Colon (tissue), 2 donors: Measurements from ENCODE around the gene NDUFAF2.

ENCODE experiments used
- FAIRE-seq: peaks from 2 replicates; lab custom pipeline; 2012; peaks lifted over from hg19 to GRCh38; lab: Jason Lieb, UNC
- donor health status: control.
- donor health status: control.

The NDUFAF2 gene

DNA sequence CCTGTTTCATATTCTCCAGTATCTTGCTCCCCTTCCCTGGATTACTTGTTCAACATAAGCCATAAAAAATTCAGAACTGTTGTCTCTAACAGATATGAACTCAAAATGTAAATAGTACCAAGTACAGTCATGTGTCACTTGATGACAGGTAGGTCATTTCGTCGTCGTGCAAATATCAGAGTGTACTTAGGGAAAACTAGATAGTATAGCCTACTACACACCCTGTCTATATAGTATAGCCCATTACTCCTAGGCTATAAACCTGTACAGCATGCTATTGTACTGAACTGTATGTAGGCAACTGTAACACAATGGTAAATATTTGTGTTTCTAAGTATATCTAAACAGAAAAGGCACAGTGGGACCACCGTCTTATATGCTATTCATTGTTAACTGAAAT lies 178.1 kb downstream of the NDUFAF2 start:
- peak; percentile 88 for FAIRE-seq

DNA sequence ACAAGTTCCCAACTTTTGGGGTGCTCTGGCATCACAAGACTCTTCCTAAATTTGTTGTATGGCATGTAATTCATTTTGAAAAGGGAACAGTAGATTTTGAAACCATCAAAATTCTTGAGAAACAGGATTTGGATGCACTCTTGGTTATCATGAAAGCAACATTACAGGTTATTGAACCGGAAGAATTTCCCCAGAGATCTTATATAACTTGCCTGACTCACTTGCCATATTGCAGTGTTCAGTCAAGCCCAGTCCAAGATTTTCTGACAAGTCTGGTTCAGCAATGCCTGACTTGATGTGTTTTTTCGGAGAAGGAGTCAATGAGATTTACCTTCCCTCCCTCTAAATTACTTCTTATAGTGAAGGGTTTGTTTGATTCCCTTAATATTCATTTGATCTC lies 185.3 kb downstream of the NDUFAF2 start:
- FAIRE-seq, result no peak

DNA sequence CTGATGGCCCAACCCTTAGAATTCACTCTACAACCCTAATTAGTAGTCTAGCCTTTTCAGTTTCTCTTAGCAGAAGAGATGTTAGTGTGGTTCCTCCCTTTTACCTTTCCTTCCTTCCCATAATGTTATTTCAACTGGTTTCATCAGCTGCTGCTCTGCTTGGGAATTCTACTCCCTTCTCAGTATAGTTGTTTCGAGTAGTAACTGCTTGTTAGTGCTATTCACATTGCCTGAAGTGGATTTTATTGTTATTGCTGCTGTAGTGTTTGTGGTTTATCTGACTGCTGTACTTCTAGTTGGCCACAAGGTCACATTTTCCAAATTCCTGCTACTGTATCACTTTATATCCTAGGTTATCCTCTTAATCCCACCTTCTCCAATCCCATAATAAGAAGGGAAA lies 187.6 kb downstream of the NDUFAF2 start:
- FAIRE-seq, result no peak

DNA sequence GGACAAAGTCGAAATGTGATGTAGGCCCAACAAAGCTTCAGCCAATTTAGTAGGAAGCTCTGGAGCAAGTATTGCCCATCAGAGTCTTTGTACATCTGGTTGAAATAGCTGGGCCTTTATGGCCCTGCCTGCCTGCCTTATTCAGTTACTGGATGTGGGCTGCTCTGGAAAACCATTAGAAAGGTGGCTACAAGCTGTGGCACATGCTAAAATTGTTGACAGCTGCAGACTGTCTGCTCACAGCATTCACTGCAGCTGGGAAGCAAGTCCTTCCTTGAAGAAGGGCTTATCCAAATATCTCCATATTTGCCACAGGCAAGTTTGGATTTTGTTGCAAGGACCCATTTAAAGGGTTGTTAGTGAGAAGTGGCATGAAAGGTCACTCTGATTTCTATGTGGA lies 192.8 kb downstream of the NDUFAF2 start:
- no peak for FAIRE-seq

DNA sequence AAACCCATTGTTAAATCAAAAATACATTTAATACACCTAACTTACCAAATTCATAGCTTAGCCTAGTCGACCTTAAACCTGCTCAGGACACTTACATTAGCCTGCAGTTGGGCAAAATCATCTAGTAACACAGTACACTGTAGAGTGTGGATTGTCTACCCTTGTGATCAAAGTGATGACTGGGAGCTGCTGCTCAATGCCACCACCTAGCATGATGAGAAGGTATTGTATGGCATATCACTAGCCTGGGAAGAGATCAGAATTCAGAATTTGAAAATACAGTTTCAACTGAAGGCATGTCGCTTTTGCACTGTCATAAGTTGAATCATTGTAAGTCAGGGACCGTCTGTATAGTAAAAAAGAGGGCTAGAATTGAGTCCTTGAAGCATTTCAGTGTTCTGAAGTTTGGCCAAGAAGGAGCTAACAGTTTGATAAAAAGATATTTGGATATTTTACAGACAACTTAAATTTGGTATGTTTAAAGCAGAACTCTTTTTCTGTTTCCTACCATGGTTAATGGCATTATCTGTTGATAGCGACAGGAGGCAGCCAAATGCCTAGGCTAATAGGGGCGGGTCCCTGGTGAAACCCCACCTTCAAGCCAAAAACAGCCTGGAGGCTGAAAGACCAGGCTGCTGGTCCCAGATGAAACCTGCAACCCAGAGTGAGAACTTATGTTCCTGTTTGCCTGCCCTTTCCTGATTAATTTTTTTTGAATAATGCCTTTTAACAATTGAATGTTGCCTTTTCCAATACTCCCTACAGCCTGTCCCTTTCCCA lies 194.3 kb downstream of the NDUFAF2 start:
- no peak for FAIRE-seq

DNA sequence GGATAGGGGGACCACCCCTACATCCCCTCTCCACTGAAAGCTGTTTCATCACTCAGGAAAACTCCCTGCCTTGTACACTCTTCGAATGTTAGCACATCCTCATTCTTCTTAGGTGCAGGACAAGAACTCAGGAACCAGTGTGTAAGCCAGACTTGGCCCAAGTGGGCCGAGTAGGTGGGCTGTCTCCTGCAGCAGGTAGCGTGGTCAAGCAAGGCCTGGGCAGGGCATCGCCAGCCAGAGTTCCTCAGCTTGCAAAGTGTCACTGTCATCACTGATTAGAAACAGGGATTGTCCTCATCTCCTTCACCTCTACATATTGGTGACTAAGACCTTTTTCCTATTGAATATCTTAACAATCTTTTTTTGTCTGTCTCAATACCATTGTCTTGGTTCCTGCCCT lies 194.9 kb downstream of the NDUFAF2 start:
- no peak for FAIRE-seq

DNA sequence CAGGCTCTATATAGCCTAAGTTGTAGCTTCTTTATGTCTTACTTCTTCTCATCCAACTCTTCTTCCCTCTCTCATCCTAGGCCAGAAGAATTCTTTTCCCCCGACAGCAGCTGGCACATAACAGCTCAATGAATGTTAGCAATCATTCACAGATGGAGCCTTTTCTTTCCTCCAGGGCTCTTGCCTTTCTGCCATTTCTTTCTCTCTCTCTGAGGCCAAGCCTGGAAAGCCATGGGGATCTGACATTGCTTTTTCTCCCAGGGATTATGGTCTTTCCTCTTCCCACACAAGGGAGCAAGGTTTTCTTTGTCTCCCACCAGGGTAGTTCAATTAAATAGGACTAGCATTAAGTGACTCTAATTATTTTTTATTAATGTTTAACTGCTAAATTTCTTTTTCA lies 196.8 kb downstream of the NDUFAF2 start:
- no peak for FAIRE-seq

DNA sequence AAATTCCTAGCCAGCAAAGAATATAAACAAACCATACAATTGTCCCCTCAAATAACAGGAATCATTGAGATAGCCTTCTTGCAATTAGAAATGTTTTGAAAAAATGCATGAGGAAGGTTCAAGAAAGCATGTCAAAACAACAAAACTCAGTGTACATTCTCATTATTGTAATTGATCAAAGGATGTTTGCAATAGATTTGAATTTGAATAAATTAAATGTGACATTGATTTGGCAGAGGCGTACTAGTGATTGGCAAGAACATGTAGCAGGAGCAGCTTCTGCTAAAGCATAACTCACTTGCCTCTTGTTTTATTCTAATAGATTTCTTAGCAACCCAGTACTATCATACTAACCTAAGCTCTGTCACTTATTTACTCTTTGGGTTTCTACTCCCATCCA lies 197.4 kb downstream of the NDUFAF2 start:
- no peak for FAIRE-seq

DNA sequence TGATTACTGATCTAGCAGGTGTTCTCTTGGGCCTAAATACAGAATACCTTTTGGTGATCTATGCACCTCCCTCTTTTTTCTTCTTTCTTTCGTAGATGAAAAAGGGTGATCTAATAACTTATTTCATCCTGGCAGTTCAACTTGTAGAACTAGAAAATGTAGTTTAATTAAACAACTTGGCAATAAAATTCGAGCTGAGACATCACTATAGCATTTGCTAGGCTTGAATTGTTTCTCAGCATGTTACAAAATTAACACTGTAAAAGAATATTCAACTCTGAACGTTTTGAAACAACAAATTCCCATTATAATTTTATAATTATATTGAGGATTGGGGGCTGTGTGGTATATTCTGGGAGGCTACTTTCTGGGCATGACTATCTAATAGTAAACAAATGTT lies 197.8 kb downstream of the NDUFAF2 start:
- no peak for FAIRE-seq

DNA sequence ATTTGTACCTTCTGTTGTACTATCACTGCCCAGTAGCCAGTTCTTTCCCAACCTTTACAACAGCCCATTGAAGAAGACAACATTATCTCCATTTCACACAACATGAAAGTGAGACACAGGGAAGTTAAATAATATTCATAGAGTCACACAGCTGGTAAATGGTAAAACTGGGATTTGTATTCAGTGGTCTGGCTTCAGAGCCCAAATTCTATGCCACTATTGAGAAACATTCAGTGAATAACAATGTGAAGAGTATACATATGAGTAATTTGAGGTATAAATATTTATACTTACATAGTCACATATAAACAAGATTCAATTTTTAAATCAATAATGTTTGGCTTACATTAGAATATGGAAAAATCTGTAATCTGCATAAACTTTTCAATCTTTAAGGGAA lies 203.5 kb downstream of the NDUFAF2 start:
- no peak for FAIRE-seq

DNA sequence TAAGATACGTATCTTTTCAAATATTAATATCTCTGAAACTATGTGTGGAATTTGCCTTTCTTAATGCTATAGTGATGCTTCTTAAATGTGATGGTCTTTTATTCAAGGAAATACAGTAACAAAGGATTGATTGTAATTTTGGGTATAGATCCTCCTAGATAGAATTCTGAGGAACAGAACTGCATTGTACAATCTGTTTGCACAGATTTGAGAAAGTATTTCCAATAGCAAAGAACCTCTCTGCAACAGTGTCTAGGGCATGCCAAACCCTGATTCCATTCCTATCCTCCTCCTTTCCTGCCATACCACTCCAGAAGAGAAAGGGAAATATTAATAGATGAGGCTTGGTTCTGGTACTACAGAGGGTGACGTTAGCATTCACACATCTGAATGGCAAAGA lies 206.9 kb downstream of the NDUFAF2 start:
- FAIRE-seq, result no peak

DNA sequence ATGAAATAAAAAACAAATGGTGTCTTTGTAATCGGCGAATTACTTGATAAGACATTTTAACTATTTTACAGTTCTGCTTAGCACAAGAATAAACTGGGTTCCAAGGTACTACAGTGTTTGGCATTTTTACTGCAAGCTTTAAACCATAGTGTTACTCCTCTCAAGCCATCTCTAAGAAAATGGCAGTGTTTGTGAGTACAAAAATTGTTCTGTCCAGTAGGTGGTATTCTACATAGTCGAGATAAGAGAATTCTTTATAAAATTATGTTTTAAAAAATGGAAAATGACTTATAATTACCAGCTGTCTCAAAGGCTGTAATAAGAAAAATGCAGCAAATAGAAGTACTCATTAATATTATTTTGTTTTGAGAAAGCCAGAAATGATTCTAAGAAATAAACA lies 214.1 kb downstream of the NDUFAF2 start:
- FAIRE-seq, result no peak

DNA sequence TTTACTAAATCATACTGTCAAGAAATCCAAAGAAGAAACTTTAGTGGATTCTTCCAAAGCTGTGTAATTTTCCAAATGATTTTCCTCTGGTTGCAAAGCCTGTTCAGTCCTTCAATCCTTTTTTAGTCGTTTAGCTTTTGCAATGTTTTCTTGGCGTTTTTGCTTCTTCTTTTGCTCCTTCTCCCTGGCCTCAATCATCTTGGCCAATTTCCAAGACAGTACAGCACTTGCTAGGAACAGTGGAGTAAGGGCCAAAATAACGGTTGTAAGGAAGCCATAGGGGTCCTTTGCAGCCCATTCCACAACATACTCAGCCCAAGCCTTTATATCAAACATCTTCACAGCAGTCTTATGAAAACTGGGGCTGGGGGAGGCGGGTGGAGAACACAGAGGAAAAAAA lies 214.8 kb downstream of the NDUFAF2 start:
- FAIRE-seq, result no peak

DNA sequence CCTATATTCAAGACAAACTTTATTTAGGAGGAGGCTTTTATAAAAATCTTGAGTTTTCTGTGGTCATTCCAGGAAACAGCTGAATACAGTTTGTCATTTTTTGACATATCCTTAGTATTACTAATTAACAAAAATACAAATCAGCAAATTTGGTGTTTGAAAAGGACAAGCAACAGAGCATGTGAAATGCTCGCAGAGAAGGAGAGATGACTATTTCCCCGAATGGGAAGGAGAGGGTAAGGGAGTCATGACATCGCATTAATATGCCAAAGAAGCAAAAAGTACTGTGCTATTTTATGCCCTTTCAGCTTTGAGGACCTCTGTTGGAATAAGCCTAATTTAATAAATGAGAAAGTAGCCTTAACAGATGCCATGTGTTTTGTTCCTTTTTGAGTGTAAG lies 215.5 kb downstream of the NDUFAF2 start:
- FAIRE-seq, result no peak

DNA sequence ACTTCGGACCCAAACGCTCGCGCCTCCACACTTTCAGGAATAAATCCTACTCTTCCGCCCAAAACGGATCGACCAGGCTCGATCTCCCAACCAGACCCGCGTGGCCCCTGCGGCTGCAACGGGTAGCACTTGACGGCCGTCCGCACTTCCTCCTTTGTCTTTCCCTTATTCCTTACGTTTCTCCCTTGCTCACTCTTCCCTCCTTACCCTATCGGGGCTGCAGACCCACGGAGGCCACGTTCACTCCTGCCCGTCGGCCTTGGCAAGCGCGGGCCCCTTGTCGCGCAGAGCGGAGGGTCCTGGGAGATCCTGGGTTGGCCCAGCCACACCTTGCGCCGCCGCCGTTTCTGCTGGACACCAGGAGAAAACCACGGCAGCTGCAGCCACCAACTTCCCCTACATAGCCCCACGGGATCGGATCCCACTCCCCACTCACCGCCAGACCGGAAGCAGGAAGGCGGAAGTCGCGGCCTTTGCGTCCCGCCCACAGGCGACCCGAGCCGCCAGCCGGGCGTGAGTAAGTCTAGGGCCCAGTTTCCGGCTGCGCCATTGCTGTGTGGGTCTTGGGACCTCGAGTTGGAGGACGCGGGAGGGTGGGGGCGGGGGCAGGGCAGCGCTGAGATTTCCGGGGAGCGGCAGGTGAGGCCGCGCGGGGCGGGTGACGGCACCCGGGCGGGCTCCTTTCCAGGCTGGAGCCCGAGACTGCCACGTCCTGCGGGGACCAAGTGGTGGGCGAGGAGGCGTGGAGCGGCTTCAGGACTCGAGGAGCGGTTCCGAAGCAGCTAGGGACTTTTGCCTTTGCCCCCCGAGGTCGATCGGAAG lies 217.2 kb downstream of the NDUFAF2 start, which contains the start of gene SMIM15:
TSS of gene SMIM15 (minus strand) at position 459 of the 822 bp plus-strand sequence. CDS start 2,297 bp downstream, outside the sequence.
- no peak for FAIRE-seq

DNA sequence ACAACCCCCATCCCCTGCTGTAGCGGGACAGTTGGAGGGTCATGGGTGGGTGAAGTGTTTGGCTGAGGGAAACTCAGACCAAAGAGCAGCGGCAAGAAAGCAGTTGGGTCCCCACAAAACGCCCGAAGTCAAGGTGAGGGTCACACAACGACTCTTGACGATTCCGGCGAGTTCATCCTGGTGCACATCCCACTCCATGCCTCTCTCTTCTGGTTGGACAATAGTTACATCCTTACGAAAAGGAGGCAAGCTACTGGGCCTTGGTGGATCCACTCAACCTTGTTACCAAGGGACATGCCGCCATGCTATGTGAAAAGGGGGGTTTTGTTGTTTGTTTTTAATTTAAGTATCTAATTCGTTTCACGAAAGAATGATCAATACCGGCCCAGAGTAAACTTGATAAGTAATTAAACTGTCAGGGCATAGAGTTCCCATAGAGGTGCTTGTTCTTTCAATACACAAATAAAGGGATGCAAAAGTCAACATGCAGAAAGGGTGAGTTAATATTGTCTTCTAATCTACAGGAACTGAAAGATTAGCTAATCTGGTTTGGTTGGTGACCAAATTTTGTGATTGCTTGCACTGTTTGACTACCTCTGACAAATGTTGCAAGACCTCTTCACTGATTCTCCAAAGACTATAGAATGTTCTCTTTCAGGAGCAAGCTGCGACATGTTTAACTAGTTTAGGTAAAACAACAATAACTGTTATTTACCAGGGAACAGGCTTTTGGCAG lies 218.0 kb downstream of the NDUFAF2 start:
- FAIRE-seq, result no peak

DNA sequence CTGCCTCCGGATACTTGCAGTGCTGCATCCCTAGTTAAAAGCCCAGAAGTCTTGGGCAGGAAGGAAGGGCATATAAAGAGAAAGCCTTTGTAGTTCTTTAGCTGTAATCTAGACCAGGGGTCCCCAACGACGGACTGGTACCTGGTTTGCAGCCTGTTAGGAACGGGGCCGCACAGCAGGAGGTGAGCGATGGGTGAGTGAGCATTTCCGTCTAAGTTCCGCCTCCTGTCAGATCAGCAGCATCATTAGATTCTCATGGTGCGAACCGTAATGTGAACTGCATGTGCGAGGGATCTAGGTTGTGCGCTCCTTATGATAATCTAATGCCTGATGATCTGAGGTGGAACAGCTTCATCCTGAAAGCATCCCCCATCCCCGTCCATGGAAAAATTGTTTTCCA lies 218.9 kb downstream of the NDUFAF2 start:
- FAIRE-seq, result no peak

DNA sequence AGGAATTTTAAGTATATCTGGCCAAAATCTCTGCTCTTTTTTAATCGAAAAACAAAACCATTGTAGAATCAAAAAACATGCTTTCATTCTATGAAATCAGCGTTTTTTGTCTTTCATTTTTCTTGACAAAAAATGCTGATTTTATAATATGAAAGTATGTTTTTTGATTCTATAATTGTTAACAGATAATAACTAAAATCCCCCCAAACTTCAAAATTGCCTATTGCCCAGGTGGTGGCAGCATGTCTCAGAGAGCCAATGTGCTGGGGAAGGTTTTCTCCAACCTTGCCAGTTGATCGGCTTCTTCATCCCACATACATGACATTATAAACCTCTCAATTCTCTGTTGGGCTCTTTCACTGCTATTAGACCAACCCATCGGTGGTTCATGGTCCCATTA lies 222.4 kb downstream of the NDUFAF2 start:
- FAIRE-seq, result no peak

DNA sequence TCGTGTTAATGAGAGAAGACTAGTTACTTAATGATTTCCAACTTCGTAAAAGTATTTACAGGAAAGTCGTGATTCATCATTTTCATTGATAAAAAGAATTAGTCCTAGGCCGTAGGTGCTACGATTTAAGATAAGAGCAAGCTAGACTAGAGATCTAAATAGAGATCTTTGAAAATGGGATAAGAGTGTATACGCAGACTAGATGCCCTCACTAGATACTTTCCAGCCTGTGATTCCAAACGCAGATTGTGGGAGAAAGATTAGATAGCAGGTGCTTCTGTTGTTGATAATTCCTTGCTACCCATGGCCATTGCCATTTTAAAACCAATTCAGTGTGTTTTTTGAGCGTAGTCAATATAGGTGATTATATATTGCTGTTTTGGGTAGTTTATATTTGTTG lies 223.9 kb downstream of the NDUFAF2 start:
- no peak for FAIRE-seq

DNA sequence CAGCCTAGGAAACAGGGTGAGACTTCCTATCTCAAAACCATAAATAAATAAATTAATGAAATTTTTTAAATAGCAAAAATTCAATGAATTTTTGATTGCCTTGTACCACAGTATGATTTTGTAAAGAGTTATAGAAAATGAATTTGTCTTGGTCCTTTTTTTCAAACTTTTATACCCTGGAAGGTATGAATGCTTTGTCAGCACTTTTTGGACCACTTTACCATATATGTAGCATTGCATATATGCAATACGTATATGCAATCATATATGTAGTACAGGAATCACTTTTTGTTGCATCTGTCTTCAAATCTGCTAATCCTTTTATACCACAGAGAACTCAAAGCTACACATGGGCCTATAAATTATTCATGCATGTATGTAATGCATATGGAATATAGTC lies 226.5 kb downstream of the NDUFAF2 start:
- no peak for FAIRE-seq

DNA sequence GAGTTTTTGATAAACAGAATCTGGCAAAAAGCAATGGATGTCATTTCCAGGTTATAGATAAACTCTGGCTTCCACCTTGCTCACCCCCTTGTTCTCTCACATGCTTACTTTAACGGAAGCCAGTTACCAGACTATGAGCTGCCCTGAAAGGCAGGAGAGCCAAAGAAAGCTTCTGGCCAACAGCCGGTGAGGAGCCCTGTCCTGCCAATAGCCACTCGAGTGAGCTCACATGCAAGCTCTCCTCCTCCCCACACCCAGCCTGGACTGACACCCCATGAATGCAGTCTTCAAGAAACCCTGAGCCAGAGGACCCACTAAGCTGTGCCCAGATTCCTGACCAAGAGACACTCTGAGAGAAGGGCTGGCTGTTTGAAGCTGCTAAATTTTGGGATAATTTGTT lies 231.6 kb downstream of the NDUFAF2 start:
- no peak for FAIRE-seq

DNA sequence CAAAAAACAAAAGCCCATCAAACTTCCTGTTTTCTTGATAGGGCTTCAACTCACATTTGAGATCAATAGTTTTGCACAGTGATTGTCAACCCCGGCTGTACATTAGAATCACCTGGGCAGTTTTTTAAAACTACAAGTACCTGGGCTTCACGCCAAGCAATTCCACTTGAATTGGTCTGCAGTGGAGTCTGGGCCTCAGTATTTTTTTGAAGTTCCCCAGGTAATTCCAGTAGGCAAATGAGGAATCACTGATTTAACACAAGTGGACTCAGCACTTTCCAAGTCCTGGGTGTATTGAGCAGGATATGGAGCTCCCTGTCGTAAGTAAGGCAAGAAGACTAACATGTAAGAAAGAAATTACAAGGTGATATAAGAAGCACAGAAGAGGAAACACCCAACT lies 232.1 kb downstream of the NDUFAF2 start:
- FAIRE-seq, result no peak

DNA sequence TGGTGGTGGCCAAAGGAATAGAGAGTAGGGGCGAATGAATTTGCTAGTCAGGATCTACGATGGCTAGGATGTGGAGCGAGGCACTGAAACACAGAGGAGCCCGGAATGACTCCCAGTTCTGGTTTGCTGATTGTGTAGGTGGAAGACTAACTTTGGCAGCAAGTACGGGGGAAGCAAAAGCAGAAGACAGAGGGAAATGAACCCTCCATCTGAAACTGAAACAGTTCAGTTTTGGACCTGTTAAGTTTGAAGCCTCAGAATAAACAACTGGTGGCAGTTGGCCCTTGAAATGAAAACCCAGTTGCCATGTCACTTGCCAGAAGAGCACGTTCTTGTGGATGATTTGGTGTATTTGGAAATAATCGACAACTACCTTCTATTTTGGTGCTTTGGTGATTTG lies 232.7 kb downstream of the NDUFAF2 start:
- FAIRE-seq, result no peak
